Activated CD4-positive, alpha-beta memory T cell treated with anti-CD3 and anti-CD28 coated beads, Interleukin-2, amount 10 ng/mL, durations not matched to agents 7 days and 5 days (primary cell): ENCODE results near the gene RHO. TPM values are rescaled to one million over a fixed set of nuclear protein-coding genes. Genes with fewer than 3 reads are reported as not detected.
"Not testable (repeated sequence)": the region's sequence is repeated elsewhere in the genome, so short reads cannot be mapped to it uniquely, and the experiment has no call there.

Experiments
- CTCF ChIA-PET: fragments of 350-600 bp; sonication (Branson Sonifier 250); formaldehyde crosslinking; loops from one replicate; lab custom pipeline; 2021; ENCODE audit warnings: antibody characterized with exemption, inconsistent platforms; lab: Charles Lee
- POLR2A ChIA-PET: fragments of 350-600 bp; sonication (Branson Sonifier 250); formaldehyde crosslinking; loops from one replicate; lab custom pipeline; 2021; ENCODE audit warnings: antibody characterized with exemption; lab: Charles Lee
- DNase-seq: peaks from one replicate; pipeline ENCODE4 v3.0.0-alpha.2; 2020
- H3K27ac Mint-ChIP-seq: one replicate; pipeline ENCODE4 v1.8.0; 2021; ENCODE audit warnings: mild to moderate bottlenecking, mixed read lengths
- H3K27me3 Mint-ChIP-seq: one replicate; pipeline ENCODE4 v1.8.0; 2021; ENCODE audit warnings: mixed read lengths
- H3K36me3 Mint-ChIP-seq: one replicate; pipeline ENCODE4 v1.8.0; 2021; ENCODE audit warnings: low read depth, mixed read lengths
- H3K4me1 Mint-ChIP-seq: one replicate; pipeline ENCODE4 v1.8.0; 2021; ENCODE audit warnings: mixed read lengths
- H3K4me3 Mint-ChIP-seq: one replicate; pipeline ENCODE4 v1.8.0; 2021; ENCODE audit warnings: mild to moderate bottlenecking, mixed read lengths
- H3K9me3 Mint-ChIP-seq: one replicate; pipeline ENCODE4 v1.8.0; 2021; ENCODE audit warnings: mixed read lengths
- total RNA-seq, 2 experiments: library from RNA; stranded (reverse); gene quantifications; one replicate each; pipeline ENCODE4 v1.2.3, GENCODE V29; 2021

RHO gene
- total RNA-seq, 2 experiments from 2014 or later, result not detected

DNA sequence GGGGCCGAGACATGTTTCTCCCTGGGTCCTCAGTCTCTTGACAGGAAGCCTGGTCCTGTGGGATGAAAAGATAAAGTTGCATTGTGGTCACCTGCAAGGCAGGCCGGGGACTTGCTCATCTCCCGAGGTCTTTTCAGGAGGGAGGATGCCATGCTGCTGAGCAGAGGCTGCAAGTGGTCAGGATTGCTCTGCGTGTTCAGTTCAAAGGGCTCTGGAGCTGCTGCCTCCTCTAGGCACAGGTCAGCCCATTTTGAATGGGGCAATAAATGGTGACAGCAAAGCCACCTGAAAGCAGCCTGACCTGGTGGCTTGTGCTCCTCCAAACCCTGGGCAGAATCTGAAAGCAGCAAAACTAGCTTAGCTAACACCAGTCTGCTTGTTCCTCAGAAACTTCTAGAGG is 37.4 kb upstream of the RHO start:
- H3K4me3 Mint-ChIP-seq, POLR2A ChIA-PET, H3K27me3 Mint-ChIP-seq, H3K9me3 Mint-ChIP-seq, H3K4me1 Mint-ChIP-seq, H3K36me3 Mint-ChIP-seq, DNase-seq, H3K27ac Mint-ChIP-seq: not testable (repeated sequence)
- CTCF ChIA-PET, result interaction anchor here (1.0 to 2.6 kb wide), 15 partner anchors 8 to 521 kb away, joined by 3 to 25 read pairs (median 6); partner anchors contain the start of gene MBD4

DNA sequence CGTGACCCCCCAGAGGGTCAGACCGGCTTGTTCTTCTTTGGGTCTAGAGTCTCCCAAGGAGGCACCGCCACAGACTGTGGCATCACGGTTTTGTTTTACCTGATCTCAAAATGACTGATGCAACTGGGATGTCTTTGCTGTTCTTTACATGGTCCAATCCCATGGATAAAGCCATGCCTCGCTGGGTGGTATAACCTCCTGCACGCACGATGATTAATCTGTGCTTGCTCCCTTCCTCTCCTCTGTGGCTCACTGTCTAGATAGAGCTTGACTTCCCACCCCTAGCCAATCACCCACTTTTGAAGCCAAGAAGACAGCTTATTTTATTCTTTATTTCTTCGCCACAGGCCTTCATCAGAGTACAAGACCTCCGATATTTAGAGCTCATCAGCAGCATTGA is 36.6 kb upstream of the RHO start:
- Mint-ChIP-seq H3K4me1 (no peaks in the 10 kb centered on the region), H3K27ac (no peak overlapping the region), H3K27me3 (no peaks in the 10 kb centered on the region), H3K36me3 (no peaks in the 10 kb centered on the region), H3K9me3 (no peaks in the 10 kb centered on the region), H3K4me3 (no peak overlapping the region)
- ChIA-PET POLR2A (interaction anchor here (0.7 kb wide), 1 partner anchor 61 kb away, joined by 3 read pairs; no protein-coding TSS in a partner anchor), CTCF (interaction anchor here (1.1 to 2.6 kb wide), 7 partner anchors 20 to 522 kb away, joined by 3 to 8 read pairs (median 3); no protein-coding TSS in a partner anchor)
- DNase-seq, result no peak

DNA sequence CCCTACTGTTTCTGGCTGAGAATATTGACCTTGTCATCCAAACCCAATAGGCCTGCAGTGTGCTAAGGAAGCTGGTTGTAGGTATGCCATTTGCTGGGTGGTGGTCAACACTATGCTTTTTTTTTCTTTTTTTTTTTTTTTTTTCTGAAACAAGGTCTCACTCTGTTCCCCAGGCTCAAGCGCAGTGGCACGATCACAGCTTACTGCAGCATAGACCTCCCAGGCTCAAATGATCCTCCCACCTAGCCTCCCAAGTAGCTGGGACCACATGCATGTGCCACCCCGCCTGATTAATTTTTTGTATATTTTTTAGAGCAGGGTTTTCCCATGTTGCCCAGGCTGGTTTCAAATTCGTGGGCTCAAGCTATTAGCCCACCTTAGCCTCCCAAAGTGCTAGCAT is 35.7 kb upstream of the RHO start:
- Mint-ChIP-seq H3K4me3 (no peak overlapping the region), H3K27me3 (no peaks in the 10 kb centered on the region), H3K9me3 (no peaks in the 10 kb centered on the region), H3K4me1 (no peaks in the 10 kb centered on the region), H3K27ac (no peak overlapping the region), H3K36me3 (no peaks in the 10 kb centered on the region)
- CTCF ChIA-PET, result interaction anchor here (1.1 to 2.3 kb wide), 5 partner anchors 21 to 441 kb away, joined by 3 to 7 read pairs (median 3); no protein-coding TSS in a partner anchor
- POLR2A ChIA-PET, result no interaction called here
- DNase-seq, result no peak

DNA sequence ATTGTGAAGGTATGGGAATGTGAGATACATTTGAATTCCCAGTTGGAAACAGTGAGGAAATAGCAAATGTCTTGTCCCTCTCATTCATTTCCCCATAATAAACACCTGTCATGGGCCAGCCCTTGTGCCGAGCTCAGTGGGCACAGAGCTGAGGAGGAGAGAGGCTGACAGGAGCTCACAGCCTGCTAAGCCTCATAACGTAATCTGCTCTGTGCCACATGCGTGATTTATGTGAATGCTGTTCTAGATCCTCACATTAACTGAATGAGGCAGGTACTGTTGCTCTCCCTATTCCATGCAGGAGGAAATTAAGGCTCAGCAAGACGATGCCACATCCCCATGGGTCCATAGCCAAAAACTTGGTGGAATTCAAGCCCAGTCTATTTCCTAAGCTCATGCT is 35.2 kb upstream of the RHO start:
- no peaks in the 10 kb centered on the region for H3K9me3 Mint-ChIP-seq
- POLR2A ChIA-PET, result interaction anchor here (0.7 kb wide), 1 partner anchor 134 kb away, joined by 3 read pairs; no protein-coding TSS in a partner anchor
- no peaks in the 10 kb centered on the region for H3K4me1 Mint-ChIP-seq
- CTCF ChIA-PET, result interaction anchor here (1.6 to 2.3 kb wide), 2 partner anchors 333 to 334 kb away, joined by 3 to 7 read pairs; no protein-coding TSS in a partner anchor
- H3K27me3 Mint-ChIP-seq, result no peaks in the 10 kb centered on the region
- DNase-seq, result no peak
- H3K36me3 Mint-ChIP-seq, result no peaks in the 10 kb centered on the region
- no peak overlapping the region for H3K27ac Mint-ChIP-seq
- H3K4me3 Mint-ChIP-seq, result no peak overlapping the region

DNA sequence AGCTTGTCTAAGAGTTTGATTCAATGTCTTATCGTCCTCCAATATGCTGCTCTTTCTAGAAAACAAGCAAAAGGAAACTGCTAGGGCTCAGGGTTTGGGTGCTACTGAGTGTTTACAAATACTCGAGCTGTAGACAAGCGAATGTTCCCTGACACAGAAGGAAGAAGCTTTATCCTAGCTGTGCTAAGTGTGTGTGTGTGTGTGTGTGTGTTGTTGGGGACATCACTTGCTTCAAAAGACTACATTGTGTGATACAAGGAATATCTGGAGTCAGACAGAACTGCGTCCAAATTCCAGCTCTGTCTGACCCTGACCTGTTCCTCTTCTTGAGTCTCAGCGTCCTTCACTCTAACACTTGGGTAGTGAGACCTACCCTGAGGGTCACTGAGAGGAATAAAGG is 33.9 kb upstream of the RHO start:
- DNase-seq, CTCF ChIA-PET, POLR2A ChIA-PET, H3K27me3 Mint-ChIP-seq, H3K9me3 Mint-ChIP-seq, H3K4me3 Mint-ChIP-seq, H3K27ac Mint-ChIP-seq, H3K4me1 Mint-ChIP-seq, H3K36me3 Mint-ChIP-seq: not testable (repeated sequence)

DNA sequence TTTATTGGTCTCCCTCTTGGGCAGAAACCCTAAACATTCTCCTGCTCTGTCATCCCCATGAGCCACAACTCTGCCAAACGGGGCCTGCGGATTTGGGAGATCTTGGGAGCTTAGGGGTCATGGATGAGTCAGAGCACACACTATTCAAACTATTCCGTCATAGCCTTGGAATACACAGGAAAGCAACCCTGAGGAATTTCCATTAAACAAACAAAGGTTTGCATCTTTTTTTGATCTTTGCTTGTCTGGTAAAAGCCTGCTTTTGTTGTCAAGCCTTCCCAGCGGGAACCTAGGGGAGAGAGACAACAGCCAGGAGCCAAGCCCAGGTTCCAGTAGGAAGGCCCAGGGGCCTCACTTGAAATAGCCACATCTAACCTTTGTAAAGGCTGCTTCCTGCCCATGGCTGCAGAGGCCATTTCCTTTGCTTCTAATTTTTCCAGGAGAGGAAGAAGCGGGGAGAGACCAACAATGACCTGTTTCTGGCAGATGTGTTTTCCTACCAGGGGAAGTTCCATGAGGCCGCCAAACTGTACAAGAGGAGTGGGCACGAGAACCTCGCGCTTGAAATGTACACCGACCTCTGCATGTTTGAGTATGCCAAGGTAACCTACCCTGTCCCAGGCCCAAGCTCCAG is 33.3 kb upstream of the RHO start:
- H3K27me3 Mint-ChIP-seq, DNase-seq, H3K27ac Mint-ChIP-seq, CTCF ChIA-PET, POLR2A ChIA-PET, H3K9me3 Mint-ChIP-seq, H3K4me3 Mint-ChIP-seq, H3K36me3 Mint-ChIP-seq, H3K4me1 Mint-ChIP-seq: not testable (repeated sequence)

DNA sequence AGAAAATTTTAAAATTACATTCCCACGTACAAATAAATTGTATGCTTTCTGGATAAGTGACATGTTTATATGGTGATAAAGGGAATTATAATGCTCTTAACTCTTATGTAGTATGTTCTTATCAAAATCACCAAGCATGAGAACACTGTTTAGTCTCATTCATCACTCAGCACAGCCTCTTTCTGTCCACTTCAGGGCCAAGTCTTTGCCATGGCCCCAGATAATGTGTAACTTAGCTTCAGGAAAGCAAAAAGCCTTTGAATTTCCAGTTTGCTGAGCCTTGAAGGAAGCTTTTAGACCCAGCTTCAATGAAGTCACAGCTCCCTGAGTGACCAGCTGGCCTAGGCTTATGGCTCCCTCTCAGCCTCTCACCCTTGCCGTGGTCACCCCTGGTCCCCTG is 30.6 kb upstream of the RHO start:
- not testable (repeated sequence) for H3K27me3 Mint-ChIP-seq, H3K4me1 Mint-ChIP-seq, DNase-seq

DNA sequence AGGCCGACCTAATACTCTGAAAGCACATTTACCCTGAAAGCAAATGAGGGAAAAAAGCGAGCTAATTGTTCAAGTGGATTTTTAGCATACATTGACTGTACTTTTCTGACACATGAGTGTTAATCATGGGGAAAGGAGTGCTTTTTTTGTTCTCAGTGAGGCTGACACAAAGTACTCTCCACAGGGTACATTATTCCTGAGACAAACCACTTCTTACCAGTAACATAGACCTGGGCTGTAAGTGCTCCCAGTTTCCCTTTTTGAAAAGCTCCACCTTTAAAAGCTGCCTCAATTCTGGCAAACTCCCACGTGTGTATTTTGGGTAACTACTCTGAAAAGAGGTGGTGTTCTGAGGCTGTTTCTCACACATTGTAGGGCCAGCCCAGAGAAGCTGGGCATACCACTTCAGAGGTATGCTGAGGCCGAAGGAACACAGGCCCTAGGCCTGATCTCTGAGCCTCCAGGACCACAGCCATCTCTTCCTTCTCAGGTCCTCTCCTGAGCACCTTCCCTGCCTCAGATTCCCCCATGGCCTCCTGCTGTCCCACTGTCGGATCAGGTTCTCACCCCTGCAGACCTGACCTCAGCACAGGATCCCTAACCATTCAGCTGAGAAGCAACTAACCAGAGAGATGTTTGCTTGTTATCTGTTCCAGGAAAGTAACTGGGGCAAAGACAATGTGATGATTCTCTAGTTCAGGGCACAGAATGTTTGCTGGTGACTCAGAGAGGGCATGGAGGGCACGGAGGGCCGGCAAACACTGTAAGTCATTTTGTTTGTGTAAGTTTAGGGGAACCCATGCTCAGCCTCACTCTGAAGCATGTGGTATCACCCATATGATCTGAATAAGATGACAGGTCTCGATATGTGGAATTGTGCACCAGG is 29.6 kb upstream of the RHO start:
- POLR2A ChIA-PET, H3K27ac Mint-ChIP-seq, DNase-seq, H3K27me3 Mint-ChIP-seq, H3K36me3 Mint-ChIP-seq, H3K9me3 Mint-ChIP-seq, H3K4me3 Mint-ChIP-seq, H3K4me1 Mint-ChIP-seq: not testable (repeated sequence)
- CTCF ChIA-PET, result interaction anchor here (0.9 kb wide), 1 partner anchor 8 kb away, joined by 3 read pairs; no protein-coding TSS in a partner anchor

More for the DNA sequence above, 30.6 kb upstream of the RHO start:
- POLR2A ChIA-PET, H3K9me3 Mint-ChIP-seq, H3K36me3 Mint-ChIP-seq, H3K4me3 Mint-ChIP-seq, H3K27ac Mint-ChIP-seq, CTCF ChIA-PET: not testable (repeated sequence)

DNA sequence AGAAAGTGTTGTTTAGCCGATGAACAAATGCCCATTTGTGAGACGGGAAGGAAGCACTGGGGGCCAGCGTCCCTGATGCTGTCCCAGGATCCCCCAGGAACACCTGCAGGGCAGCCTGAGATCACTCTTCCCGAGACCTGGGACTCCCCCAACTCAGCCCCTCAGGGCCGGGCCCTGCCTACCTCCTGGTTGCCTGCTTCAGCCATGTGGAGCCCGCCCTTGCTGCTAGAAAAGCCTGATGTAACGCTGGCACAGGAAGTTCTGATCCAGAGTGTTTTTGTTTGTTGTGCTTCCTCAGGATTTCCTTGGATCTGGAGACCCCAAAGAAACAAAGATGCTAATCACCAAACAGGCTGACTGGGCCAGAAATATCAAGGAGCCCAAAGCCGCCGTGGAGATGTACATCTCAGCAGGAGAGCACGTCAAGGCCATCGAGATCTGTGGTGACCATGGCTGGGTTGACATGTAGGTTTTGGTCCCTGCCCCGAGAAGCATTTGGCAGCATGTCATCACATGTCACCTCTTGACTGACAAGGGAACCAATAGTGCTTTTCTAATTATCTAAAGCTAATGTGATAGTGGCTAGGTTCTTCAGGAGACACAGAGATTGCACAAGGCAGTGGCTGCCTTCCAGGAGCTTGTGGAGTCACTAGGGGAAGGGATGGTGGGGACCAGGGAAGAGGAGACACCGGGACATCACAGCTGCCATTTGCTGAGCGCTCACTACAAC is 28.7 kb upstream of the RHO start:
- POLR2A ChIA-PET, H3K4me3 Mint-ChIP-seq, H3K27ac Mint-ChIP-seq, H3K9me3 Mint-ChIP-seq, DNase-seq, H3K36me3 Mint-ChIP-seq, H3K4me1 Mint-ChIP-seq, CTCF ChIA-PET, H3K27me3 Mint-ChIP-seq: not testable (repeated sequence)

DNA sequence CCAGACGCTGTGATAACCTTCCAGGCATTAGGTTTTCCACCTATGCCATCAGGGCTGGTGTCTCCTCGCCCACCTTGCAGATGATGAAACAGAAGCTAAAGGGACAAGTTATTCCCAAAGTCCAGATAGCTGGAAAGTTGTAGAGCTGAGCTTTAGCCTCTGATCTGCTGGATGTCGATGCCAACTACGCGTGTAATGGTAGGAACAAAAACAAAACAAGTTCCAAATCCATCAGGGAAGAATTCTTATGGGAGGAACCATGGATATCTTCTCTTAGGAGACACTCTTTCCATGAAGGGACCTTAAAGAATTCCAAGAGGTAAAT is 28.1 kb upstream of the RHO start:
- no peaks in the 10 kb centered on the region for H3K27me3 Mint-ChIP-seq
- H3K27ac Mint-ChIP-seq, result no peak overlapping the region
- H3K9me3 Mint-ChIP-seq, result no peaks in the 10 kb centered on the region
- DNase-seq, result no peak
- H3K4me1 Mint-ChIP-seq, result no peaks in the 10 kb centered on the region
- ChIA-PET POLR2A (no interaction called here), CTCF (no interaction called here)
- no peak overlapping the region for H3K4me3 Mint-ChIP-seq
- no peaks in the 10 kb centered on the region for H3K36me3 Mint-ChIP-seq

DNA sequence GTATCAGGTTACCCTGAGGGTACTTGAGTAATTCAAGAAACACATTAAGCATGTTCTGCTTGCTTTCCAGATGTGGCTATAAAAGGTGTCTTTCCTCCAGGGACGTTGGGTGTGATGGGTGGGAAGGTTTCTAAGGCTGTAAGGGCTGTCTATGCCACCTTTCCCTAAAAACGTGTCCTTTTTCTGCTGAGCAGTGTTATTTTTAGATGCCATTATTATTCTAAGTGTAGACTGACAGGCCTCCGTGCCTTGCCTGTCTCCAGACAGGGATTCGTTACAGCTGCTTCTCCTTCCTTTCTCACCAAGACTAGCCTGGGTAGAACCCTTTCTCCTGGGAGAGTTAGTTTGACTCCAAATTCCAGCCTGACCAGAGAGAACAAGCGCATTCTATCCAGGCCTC is 26.8 kb upstream of the RHO start:
- DNase-seq, result no peak
- no peaks in the 10 kb centered on the region for H3K4me1 Mint-ChIP-seq
- CTCF ChIA-PET, result no interaction called here
- no peak overlapping the region for H3K27ac Mint-ChIP-seq
- H3K4me3 Mint-ChIP-seq, result no peak overlapping the region
- H3K27me3 Mint-ChIP-seq, result no peaks in the 10 kb centered on the region
- POLR2A ChIA-PET, result no interaction called here
- no peaks in the 10 kb centered on the region for H3K9me3 Mint-ChIP-seq
- no peaks in the 10 kb centered on the region for H3K36me3 Mint-ChIP-seq

DNA sequence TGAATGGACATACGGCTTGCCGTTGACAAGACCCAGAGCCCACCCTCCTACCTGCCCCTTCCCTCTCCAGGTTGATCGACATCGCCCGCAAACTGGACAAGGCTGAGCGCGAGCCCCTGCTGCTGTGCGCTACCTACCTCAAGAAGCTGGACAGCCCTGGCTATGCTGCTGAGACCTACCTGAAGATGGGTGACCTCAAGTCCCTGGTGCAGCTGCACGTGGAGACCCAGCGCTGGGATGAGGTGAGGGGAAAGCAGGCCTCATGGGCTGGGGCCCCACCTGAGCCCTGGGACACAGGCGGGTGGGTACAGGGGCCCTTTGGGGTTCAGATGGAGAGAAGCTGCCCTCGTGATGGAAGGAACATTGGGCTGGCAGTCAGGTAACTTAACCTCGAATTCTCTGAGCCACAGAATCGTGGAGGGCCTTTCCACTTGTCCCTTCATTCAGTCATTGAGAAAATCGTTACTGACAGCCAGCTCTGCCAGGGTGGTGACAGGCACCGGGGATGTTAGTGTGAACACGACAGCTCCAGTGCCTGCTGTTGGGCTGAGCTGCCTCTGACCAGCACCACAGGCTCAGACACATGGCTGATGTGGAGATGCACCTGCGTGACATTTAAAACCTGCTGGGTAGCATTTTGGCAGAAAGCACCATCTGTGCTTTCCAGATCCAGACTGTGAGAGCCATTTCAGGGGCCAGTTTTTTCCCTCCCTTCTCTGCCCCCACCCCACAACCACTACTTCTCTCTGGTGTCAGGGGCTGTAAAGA is 25.6 kb upstream of the RHO start:
- Mint-ChIP-seq H3K9me3 (no peaks in the 10 kb centered on the region), H3K4me1 (no peaks in the 10 kb centered on the region), H3K36me3 (no peaks in the 10 kb centered on the region), H3K4me3 (no peak overlapping the region), H3K27ac (no peak overlapping the region), H3K27me3 (no peaks in the 10 kb centered on the region)
- CTCF ChIA-PET, result no interaction called here
- POLR2A ChIA-PET, result no interaction called here
- DNase-seq, result no peak
